NCI-H69 (cell line): ENCODE results near the gene GABRA5.
A peak's percentile ranks its signal among the peaks of the same experiment; 100 is the strongest.
"Not testable (repeated sequence)": the region's sequence is repeated elsewhere in the genome, so short reads cannot be mapped to it uniquely, and the experiment has no call there.

Experiments
- DNase-seq: peaks from one replicate; lab custom pipeline; 2025; lab: John Stamatoyannopoulos, UW

Gene GABRA5

GRCh38 chr15:26866298-26867199 is at the start of gene GABRA5:
GABRA5 (plus strand) TSS chr15:26867062; CDS start chr15:26869249, 2,187 bp downstream.
- peak; percentile 78 for DNase-seq

- not testable (repeated sequence) for DNase-seq
Observed at GRCh38 chr15:26831191-26831590, 35.7 kb upstream of the GABRA5 start.

- DNase-seq, result no peak
Observed at GRCh38 chr15:26831951-26832350, 34.9 kb upstream of the GABRA5 start.

- peak; percentile 61 for DNase-seq
Observed at GRCh38 chr15:26838742-26839460, 28.0 kb upstream of the GABRA5 start.

GRCh38 chr15:26841514-26841913 is 25.3 kb upstream of the GABRA5 start:
- peak; percentile 11 for DNase-seq

- DNase-seq, result peak; percentile 8
Observed at GRCh38 chr15:26841941-26842340, 24.9 kb upstream of the GABRA5 start.

- DNase-seq, result peak; percentile 43
Observed at GRCh38 chr15:26842391-26842790, 24.5 kb upstream of the GABRA5 start.

- no peak for DNase-seq
Observed at GRCh38 chr15:26844901-26845300, 22.0 kb upstream of the GABRA5 start.

- DNase-seq, result no peak
Observed at GRCh38 chr15:26848498-26848897, 18.4 kb upstream of the GABRA5 start.

GRCh38 chr15:26850161-26850560 is 16.7 kb upstream of the GABRA5 start:
- DNase-seq, result no peak

- no peak for DNase-seq
Observed at GRCh38 chr15:26852980-26853379, 13.9 kb upstream of the GABRA5 start.

GRCh38 chr15:26854435-26854834 is 12.4 kb upstream of the GABRA5 start:
- DNase-seq, result no peak

GRCh38 chr15:26864664-26865191 is 2.1 kb upstream of the GABRA5 start:
- DNase-seq, result peak; percentile 80

- DNase-seq, result peak; percentile 75
Observed at GRCh38 chr15:26867200-26868007, 542 bp downstream of the GABRA5 start.

- DNase-seq, result peak; percentile 15
Observed at GRCh38 chr15:26868029-26868685, 1.3 kb downstream of the GABRA5 start.

- no peak for DNase-seq
Observed at GRCh38 chr15:26869628-26870027, 2.8 kb downstream of the GABRA5 start.

GRCh38 chr15:26870346-26870745 is 3.5 kb downstream of the GABRA5 start:
- DNase-seq, result no peak

GRCh38 chr15:26872206-26872605 is 5.3 kb downstream of the GABRA5 start:
- DNase-seq, result no peak

- no peak for DNase-seq
Observed at GRCh38 chr15:26873846-26874245, 7.0 kb downstream of the GABRA5 start.

GRCh38 chr15:26874774-26875475 is 8.1 kb downstream of the GABRA5 start:
- no peak for DNase-seq

GRCh38 chr15:26875476-26875850 is 8.6 kb downstream of the GABRA5 start:
- no peak for DNase-seq
